GM12801 (cell line): ENCODE measurements around the gene NEK6.

Experiments used
- TF ChIP-seq, protein P1 (sequence below): IDR thresholded peaks from one replicate; pipeline ENCODE4 v1.5.1; 2011; ENCODE audit warnings: control low read depth; ENCODE audit not compliant: insufficient read length; ENCODE audit errors: extremely low read depth

NEK6 gene

DNA sequence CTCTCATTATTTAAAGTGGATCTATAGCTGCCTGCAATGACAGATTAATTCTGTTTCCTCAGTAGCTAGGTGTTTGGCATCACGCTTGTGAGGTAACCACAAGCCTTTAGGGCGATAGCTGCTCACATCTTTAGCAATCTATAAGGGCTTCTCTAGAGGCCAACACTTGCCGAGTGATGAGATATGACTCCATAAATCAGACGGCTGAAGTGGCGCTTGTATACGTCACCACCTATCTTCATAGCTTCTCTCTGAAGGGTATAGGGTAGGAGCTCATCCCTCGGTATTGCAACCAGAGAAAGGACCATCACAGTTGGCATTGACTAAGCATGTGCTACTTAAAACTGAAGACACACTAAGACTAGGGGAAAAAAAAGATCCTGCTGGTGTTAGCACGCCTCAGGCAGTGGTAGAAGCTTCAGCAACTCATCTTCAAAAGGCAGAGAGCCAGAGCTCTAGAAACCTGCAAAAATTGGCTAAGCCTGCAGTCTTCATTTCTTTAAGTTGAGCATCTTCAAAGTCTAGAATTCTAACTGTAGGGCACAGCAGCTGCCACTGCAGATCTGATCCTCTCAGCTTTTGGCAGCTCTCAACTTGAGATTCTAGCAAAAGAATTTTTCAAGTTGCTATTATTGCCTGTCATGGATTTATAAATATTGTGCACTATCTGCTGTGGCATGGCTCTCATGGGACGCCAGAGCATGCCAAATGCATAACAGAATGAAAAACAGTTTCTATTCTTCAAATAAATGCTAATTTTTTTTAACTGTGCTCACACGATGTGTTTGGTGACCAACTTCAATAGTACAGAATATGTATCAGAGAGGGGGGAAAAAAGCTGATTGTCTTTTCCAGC, 120.0 kb downstream of the NEK6 start:
- TF ChIP-seq, protein P1, sequence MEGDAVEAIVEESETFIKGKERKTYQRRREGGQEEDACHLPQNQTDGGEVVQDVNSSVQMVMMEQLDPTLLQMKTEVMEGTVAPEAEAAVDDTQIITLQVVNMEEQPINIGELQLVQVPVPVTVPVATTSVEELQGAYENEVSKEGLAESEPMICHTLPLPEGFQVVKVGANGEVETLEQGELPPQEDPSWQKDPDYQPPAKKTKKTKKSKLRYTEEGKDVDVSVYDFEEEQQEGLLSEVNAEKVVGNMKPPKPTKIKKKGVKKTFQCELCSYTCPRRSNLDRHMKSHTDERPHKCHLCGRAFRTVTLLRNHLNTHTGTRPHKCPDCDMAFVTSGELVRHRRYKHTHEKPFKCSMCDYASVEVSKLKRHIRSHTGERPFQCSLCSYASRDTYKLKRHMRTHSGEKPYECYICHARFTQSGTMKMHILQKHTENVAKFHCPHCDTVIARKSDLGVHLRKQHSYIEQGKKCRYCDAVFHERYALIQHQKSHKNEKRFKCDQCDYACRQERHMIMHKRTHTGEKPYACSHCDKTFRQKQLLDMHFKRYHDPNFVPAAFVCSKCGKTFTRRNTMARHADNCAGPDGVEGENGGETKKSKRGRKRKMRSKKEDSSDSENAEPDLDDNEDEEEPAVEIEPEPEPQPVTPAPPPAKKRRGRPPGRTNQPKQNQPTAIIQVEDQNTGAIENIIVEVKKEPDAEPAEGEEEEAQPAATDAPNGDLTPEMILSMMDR = no peak

DNA sequence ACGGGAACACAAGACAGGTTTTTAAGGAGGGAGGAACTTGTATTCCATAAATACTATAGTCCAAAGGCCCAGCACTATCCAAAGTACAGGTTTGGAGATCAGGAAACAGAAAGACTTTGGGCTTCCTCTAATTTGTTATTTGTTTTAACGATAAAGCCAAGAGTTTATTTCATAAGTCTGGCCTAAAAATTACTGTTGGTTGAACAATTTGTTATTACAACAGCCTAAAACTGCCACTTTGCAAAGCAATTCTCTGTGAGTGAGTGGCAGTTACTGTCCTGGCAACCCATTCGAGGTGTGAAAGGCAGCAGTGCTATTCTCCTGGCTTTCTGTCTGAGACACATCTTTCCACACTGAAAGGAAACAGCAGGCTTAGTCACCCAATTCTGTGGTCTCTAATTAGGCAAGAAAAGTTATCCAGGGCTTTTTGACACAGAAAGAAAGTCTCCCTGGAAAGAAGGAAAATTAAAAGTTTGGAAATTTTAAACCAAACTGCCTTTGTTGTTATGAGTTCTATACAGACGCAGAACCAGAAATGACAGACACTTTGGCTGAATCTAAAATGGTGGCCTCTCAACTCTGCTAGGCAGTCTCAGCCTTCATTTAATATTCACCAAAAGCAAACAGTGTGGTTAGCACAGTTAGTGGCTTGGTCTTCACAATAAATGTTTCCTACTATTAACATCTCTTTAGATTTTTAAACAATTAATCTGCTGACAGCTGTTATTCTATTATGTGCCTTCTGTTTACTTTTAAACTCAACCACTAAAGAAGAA, 123.6 kb downstream of the NEK6 start:
- TF ChIP-seq, protein P1 = no peak

DNA sequence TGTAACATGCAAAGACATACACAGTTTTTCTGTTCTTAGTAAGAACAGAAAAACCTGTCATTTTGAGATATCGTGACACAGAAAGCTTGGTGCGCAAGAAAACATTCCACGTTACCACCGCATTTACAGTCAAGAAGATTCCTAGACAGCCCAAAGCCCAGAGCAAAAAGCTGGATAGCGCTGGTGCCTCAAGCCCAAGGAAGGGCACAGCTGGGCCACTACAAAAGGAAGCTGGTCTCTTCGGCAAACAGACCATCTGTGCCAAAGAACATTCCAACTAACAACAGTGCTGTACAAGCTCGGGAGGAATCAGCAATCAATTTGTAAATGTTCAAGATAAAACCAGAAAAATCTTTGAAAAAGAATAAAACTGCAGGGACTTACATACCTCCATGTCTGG, 126.5 kb downstream of the NEK6 start:
- TF ChIP-seq, protein P1 = no peak

DNA sequence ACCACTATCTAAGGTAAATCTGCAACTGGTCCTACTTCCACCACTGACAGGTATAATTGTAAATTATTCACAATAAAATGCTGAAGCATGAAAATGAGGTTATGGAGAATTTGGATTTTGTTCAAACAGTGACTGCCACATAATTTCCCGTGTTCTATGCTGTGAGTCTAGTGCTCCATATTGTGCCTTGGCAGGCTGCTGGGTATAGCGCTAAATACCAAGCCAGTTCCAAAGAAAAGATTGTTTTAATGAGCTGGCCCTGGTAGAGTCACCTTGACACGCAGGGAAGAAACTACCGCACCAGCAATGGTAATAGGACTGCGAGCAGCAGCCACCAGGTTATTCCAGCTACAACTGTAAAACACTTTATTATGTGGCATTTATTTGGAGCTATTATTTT, 127.1 kb downstream of the NEK6 start:
- TF ChIP-seq, protein P1 = no peak

DNA sequence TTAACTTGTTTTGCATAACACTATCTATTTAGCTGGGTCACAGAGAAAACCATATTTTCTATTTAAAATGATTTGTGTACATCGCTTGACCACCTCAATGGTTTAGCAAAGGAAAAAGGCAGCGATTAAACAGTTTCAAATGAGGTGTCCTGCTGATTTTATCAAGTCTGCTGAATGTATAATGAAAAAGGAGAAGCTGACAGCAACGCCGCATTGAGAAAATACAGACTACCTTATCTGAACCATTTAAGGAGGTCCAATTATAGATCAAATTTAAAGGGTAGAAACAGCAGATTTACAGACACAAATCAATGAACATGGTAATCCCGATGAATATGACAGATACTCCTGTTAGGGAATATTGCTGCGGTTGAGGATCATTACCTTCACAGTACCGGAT, 127.9 kb downstream of the NEK6 start:
- TF ChIP-seq, protein P1 = no peak

DNA sequence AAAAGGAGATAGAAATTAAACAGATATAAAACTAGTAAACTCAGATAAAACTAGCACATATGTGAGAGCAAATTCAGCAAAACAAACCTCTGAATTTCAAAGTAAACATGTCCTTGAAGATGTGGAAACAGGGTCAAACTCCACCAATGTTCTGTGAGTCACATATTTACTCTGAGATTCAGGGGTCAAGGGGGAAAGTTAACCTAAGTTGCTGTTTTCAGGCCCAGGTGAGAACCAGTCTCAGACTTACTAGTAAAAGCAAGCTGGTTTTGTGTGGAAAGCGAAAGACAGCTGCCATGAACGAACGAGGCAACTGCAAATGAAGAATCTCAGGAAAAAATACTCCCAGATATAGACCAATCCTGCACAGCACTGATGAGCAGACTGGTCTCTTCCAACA, 128.5 kb downstream of the NEK6 start:
- TF ChIP-seq, protein P1 = no peak

DNA sequence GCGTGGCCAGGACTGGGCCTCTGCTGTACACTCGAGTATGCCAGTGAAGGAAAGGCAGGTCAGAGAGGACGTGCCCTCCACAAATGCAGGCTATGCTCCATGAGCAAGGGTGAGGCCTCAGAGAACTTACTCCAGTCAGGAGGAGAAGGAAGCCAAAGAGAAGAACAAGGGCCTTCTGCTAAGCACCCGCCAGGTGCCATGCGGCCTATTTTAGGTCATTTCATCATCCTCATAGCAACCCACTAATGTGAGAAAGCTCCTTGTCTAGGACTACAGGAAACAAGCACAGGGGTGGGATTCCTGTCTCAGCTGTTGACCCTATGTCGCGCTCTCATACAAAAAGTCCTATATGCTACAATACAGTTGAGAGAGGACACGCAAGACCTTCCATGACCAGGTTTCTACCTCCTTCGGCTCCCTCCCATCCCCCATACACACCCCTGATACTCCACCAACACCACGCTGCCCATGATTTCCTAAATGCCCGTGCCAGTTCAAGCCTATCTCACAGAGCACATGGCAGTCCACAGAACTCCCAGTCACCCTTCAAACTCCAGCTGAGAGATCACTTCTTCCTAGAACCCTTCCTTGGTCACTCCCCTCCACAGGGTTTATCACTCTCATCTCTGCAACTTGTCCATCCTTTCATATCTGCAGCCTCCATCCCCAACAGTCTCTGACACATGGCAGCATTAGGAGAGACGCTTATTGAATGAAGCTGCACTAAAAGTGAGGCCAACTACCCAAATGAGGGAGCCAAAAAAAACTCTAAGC, 130.7 kb downstream of the NEK6 start:
- TF ChIP-seq, protein P1 = no peak
